GM19035 (cell line): ENCODE measurements around the gene ZNF678.
"Not testable (repeated sequence)": the region's sequence is repeated elsewhere in the genome, so short reads cannot be mapped to it uniquely, and the experiment has no call there.

Source experiments
- ATAC-seq: cut with Tn5 transposase; IDR thresholded peaks from one replicate; pipeline ENCODE4 v1.9.1; 2021; ENCODE audit not compliant: unreplicated experiment

The ZNF678 gene

GRCh38 chr1:227549892-227550291, 13.5 kb upstream of the ZNF678 start:
- ATAC-seq = no peak

GRCh38 chr1:227551881-227552280, 11.5 kb upstream of the ZNF678 start:
- not testable (repeated sequence) for ATAC-seq

GRCh38 chr1:227556288-227556687, 7.1 kb upstream of the ZNF678 start:
- no peak for ATAC-seq

GRCh38 chr1:227557962-227558725, 5.2 kb upstream of the ZNF678 start:
- ATAC-seq = no peak

GRCh38 chr1:227558732-227559262, 4.6 kb upstream of the ZNF678 start:
- ATAC-seq = no peak

- ATAC-seq = no peak
Measured at GRCh38 chr1:227559499-227559898, 3.9 kb upstream of the ZNF678 start.

GRCh38 chr1:227559926-227560325, 3.4 kb upstream of the ZNF678 start:
- no peak for ATAC-seq

- ATAC-seq = no peak
Measured at GRCh38 chr1:227560393-227561173, 2.8 kb upstream of the ZNF678 start.

GRCh38 chr1:227561241-227561907, 2.0 kb upstream of the ZNF678 start:
- ATAC-seq = no peak

- no peak for ATAC-seq
Measured at GRCh38 chr1:227562037-227562436, 1.3 kb upstream of the ZNF678 start.

GRCh38 chr1:227562933-227563323, 428 bp upstream of the ZNF678 start:
- ATAC-seq = no peak

- ATAC-seq = no peak
Measured at GRCh38 chr1:227567256-227567655, 3.9 kb downstream of the ZNF678 start.

GRCh38 chr1:227568593-227568992, 5.2 kb downstream of the ZNF678 start:
- ATAC-seq = no peak

- no peak for ATAC-seq
Measured at GRCh38 chr1:227572752-227573151, 9.4 kb downstream of the ZNF678 start.

- ATAC-seq = no peak
Measured at GRCh38 chr1:227574926-227575325, 11.6 kb downstream of the ZNF678 start.

- no peak for ATAC-seq
Measured at GRCh38 chr1:227576189-227576588, 12.8 kb downstream of the ZNF678 start.

GRCh38 chr1:227577500-227577899, 14.1 kb downstream of the ZNF678 start:
- ATAC-seq = no peak

GRCh38 chr1:227583354-227583753, 20.0 kb downstream of the ZNF678 start:
- ATAC-seq = no peak

GRCh38 chr1:227586733-227587132, 23.4 kb downstream of the ZNF678 start:
- no peak for ATAC-seq

- ATAC-seq = no peak
Measured at GRCh38 chr1:227587968-227588367, 24.6 kb downstream of the ZNF678 start.

- not testable (repeated sequence) for ATAC-seq
Measured at GRCh38 chr1:227588769-227589168, 25.4 kb downstream of the ZNF678 start.
